GM12865 (cell line): ENCODE data around the gene LPIN1.

Source experiments
- DNase-seq: peaks from one replicate; pipeline ENCODE4 v3.0.0; 2010; ENCODE audit warnings: low read depth
- H3K4me3 ChIP-seq: 2 replicates; pipeline ENCODE4 v1.5.1; 2011; ENCODE audit warnings: mild to moderate bottlenecking, low read depth, low read length, control low read depth
- TF ChIP-seq, protein P1 (sequence below): IDR thresholded peaks from 2 replicates; pipeline ENCODE4 v1.5.1; 2011; ENCODE audit warnings: low read length, control low read depth, low read depth, inconsistent platforms; ENCODE audit not compliant: insufficient read depth; ENCODE audit errors: missing control alignments

Gene LPIN1

DNA sequence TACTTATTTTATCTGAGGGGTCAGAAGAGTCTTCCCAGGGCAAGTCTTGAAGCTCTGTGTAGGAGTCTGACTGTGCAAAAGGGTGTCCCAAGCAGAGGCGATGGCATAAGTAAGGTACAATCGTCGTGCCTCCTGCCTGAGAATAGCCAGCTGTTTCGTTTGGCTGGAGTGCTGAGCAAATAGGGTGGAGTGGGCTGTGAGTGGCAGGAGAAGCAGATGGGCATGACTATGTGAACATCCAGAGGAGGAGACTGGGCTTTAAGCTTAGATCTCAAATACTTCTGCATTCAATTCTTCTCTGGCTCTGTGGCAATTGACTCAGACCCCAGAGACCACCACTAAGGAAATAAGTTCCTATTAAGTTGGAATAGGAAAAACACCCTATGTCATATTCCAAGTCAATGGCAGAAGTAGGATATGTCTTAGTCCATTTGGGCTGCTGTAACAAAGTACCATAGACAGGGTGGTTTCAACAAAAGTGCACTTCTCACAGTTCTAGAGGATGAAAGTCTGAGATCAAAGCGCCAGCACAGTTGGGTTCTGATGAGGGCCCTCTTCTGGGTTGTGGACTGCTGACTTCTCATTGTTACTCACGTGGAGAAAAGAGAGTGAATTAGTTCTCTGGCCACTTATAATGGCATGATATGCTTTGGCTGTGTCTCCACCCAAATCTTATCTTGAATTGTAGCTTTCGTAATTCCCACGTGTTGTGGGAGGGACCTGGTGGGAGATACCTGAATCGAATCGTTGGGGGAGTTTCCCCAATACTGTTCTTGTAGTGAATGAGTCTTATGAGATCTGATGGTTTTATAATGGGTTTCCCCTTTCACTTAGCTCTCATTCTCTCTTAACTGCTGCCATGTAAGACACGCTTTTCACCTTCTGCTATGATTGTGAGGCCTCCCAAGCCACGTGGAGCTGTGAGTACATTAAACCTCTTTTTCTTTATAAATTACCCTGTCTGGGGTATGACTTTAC, 120.2 kb downstream of the LPIN1 start:
- TF ChIP-seq, protein P1, sequence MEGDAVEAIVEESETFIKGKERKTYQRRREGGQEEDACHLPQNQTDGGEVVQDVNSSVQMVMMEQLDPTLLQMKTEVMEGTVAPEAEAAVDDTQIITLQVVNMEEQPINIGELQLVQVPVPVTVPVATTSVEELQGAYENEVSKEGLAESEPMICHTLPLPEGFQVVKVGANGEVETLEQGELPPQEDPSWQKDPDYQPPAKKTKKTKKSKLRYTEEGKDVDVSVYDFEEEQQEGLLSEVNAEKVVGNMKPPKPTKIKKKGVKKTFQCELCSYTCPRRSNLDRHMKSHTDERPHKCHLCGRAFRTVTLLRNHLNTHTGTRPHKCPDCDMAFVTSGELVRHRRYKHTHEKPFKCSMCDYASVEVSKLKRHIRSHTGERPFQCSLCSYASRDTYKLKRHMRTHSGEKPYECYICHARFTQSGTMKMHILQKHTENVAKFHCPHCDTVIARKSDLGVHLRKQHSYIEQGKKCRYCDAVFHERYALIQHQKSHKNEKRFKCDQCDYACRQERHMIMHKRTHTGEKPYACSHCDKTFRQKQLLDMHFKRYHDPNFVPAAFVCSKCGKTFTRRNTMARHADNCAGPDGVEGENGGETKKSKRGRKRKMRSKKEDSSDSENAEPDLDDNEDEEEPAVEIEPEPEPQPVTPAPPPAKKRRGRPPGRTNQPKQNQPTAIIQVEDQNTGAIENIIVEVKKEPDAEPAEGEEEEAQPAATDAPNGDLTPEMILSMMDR, result no peak
- H3K4me3 ChIP-seq, result peak overlapping the region; percentile 57
- peak; percentile 83 for DNase-seq

DNA sequence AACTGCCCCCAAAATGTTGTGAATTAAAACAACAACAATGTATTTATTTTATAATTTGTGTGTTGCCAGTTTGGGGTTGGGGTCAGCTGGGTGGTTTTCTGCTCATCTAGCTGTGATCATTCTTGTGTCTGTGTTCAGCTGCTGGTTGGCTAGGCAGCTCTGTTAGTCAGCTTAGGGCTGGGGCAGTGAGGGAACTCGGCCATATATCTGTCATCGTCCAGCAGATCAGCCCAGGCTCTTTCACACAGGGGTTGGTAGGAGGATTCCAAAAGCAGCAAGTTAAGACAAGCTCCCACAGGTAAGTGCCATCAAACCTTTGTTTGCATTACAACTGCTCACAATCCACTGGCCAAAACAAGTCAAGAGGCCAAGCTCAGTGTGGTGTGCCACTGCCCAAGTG, 121.5 kb downstream of the LPIN1 start:
- peak; percentile 58 for DNase-seq
- peak overlapping the region; percentile 57 for H3K4me3 ChIP-seq
- TF ChIP-seq, protein P1, result no peak

DNA sequence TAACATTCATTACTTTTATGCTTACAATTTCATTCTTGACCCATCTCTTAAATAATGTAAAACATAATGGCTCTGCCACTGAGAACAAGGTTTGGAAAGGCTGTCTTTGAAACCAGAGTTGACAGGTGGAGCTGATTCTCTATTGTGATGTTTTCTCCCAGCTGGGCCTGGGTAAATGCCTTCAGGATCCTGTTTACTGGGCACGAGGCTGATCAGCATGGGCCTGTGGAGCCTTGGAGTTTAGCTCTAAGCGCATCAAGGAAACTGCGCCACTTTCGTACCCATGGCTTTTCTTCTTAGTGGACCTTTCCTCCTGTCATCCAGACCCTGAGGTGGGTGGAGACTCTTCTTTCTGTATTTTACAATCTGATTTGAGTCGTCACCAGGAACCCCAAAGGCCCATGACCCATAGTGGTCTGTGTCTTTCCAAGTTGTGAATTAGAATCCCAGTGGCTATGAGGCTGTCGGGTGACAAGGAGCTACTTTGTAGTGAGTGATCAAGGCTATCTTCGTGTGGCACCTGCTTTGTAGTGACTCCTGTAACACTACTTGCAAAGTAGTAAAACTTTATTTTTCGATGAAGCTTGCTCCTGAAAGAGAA, 123.1 kb downstream of the LPIN1 start:
- TF ChIP-seq, protein P1, result no peak
- peak overlapping the region; percentile 57 for H3K4me3 ChIP-seq
- DNase-seq, result no peak

DNA sequence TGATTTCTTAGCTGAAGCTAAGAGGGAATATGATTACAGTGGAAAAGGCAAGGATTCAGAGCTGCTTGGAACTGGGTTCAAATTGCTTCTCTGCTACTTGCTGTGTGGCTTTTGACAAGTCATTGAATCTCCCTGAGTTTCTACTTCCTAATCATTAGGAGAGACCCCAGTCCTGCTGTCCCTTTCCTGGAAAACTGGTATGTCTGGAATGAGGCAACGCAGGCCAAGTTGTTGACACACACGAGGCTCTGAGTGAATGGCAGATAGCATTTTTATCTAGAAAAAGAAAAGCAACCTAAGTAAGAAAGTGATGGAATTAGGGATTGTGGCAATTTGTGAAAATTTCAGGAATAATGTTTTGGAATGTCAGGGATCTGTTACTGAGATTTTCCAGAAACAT, 123.6 kb downstream of the LPIN1 start:
- TF ChIP-seq, protein P1, result no peak
- H3K4me3 ChIP-seq, result peak overlapping the region; percentile 29
- no peak for DNase-seq

DNA sequence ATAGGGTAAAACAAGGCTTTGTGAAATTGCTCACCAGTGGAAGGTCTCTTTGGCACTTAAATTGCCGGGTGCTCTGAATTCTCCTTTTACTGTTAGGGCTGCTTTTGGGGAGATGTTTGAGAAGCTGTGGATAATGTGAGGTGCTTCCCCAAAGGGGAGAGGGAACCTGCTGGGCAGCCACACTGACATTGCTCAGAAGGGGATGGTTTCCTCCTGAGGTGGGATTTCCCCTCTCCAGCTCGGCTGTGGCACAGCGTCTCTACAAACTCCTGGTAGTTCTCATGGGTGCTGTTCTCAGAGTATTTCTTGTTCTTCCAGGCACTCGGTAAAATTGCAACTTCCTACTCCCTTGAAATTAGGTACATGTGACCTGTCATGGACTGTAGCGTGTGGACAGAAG, 124.2 kb downstream of the LPIN1 start:
- TF ChIP-seq, protein P1, result no peak
- DNase-seq, result peak; percentile 54
- peak overlapping the region; percentile 29 for H3K4me3 ChIP-seq

DNA sequence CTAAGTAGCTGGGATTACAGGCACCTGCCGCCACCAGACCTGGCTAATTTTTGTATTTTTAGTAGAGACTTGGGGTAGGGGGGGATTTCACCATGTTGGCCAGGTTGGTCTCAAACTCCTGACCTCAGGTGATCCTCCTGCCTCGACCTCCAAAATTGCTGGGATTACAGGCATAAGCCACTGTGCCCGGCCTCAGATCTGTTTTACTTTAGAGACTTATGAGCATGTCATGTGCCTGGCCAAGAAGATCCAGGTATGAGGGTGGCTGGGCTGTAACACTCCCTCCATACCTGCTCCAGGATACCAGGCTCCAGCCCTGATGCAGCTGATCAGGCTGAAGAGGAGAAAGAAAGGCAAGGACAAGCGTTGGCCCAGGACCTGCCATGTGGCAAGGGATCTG, 125.0 kb downstream of the LPIN1 start:
- TF ChIP-seq, protein P1, result no peak
- no peak overlapping the region for H3K4me3 ChIP-seq
- DNase-seq, result no peak
